Measurements from ENCODE around the gene RSRC1.
A peak's percentile ranks its signal among the peaks of the same experiment; 100 is the strongest.
"Not testable (repeated sequence)": the region's sequence is repeated elsewhere in the genome, so short reads cannot be mapped to it uniquely, and the experiment has no call there.

The RSRC1 gene

DNA sequence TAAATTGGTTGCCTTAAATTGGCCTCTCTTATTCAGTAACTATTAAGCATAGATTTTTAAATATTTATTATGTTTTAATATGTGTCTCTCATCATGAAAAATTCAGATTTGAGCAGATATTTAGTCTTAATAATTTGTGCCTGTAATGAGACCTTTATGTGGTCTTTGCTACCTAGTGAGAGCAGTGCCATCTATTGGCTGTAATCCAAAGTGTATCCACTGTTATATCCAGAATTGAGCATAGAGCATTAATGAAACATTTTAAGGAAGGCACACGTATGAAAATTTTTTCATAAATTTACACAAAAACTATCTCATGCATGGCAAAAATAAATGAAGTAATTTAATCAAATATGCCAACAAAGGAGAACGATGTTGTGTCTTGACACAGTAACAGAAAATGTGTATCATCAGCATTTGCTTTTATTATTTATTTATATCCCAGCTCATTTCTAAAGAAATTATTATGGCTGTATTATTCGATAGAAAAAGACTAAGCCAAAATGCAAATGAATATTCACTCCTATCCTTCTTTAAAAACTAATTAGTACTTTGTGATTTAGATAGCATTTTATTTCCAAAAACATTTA is 203.5 kb downstream of the RSRC1 start:
- ChIA-PET POLR2A (ENCODE audit: low non-redundant PET) (no interaction called here), CTCF (interaction anchor here (0.7 to 1.0 kb wide), 4 partner anchors 10 to 708 kb away, joined by 3 to 4 read pairs (median 3); no protein-coding TSS in a partner anchor)
- TF ChIP-seq, protein P1, sequence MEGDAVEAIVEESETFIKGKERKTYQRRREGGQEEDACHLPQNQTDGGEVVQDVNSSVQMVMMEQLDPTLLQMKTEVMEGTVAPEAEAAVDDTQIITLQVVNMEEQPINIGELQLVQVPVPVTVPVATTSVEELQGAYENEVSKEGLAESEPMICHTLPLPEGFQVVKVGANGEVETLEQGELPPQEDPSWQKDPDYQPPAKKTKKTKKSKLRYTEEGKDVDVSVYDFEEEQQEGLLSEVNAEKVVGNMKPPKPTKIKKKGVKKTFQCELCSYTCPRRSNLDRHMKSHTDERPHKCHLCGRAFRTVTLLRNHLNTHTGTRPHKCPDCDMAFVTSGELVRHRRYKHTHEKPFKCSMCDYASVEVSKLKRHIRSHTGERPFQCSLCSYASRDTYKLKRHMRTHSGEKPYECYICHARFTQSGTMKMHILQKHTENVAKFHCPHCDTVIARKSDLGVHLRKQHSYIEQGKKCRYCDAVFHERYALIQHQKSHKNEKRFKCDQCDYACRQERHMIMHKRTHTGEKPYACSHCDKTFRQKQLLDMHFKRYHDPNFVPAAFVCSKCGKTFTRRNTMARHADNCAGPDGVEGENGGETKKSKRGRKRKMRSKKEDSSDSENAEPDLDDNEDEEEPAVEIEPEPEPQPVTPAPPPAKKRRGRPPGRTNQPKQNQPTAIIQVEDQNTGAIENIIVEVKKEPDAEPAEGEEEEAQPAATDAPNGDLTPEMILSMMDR (conservative IDR thresholded peaks at IDR 0.05; ENCODE audit: low read depth): peak; percentile 37; the same call in 1 of the 2 replicates
- no peak overlapping the region for H3K27ac ChIP-seq
- DNase-seq (ENCODE audit: low spot score): peak; percentile 40

DNA sequence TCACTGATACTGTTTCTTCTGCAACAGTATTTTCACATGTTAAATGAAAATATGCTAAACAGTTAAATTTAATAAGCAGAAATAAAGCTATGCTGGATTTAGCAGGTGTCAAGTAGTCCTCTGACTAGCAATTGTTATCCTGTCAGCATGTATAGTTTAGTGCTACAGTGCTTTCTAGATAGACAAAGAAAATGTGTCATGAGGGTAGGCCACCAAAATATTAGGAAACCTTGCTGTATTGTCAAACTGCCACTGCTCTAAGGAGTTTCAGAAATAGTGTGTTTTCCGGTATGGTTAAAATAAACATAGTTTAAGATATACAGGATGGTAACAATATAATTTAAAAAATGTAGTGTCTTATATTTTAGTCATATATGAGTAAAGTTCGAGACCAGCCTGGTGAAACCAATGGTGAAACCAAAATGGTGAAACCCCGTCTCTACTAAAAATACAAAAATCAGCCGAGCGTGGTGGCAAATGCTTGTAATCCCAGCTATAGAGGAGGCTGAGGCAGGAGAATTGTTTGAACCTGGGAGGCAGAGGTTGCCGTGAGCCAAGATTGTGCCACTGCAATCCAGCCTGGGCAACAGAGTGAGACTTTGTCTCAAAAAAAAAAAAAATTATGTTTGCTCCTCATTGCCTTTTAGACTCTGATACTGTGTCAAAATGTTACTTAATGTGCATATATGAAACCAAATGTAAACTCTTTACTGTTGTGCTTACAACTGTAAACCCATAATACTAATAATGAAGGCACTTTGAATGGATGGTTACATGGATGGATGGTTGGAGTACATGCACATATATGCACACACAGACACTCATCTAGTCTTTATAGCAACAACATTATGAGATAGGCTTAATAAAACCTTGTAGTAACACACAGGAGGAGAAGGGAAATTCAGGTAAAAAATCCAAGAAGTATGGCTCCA is 204.8 kb downstream of the RSRC1 start:
- no peak for DNase-seq (ENCODE audit: low spot score)
- TF ChIP-seq, protein P1 (conservative IDR thresholded peaks at IDR 0.05; ENCODE audit: low read depth): no peak
- POLR2A ChIA-PET (ENCODE audit: low non-redundant PET): no interaction called here
- H3K27ac ChIP-seq: no peak overlapping the region
- CTCF ChIA-PET: interaction anchor here (0.6 to 1.0 kb wide), 3 partner anchors 48 to 451 kb away, joined by 3 to 4 read pairs (median 3); no protein-coding TSS in a partner anchor

DNA sequence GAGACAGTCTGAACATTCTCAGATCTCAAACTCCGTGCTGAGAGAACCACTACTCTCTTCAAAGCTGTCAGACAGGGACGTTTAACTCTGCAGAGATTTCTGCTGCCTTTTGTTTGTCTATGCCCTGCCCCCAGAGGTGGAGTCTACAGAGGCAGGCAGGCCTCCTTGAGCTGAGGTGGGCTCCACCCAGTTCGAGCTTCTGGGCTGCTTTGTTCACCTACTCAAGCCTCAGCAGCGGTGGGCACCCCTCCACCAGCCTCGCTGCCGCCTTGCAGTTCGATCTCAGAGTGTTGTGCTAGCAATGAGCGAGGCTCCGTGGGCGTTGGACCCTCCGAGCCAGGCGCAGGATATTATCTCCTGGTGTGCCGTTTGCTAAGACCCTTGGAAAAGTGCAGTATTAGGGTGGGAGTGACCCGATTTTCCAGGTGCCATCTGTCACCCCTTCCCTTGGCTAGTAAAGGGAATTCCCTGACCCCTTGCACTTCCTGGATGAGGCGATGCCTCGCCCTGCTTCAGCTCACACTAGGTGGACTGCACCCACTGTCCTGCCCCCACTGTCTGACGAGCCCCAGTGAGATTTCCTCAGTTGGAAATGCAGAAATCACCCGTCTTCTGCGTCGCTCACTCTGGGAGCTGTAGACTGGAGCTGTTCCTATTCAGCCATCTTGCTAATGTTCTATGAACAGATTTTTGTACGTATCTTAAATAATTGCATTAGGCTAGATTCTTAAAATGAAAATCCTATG is 220.0 kb downstream of the RSRC1 start:
- H3K27ac ChIP-seq; POLR2A ChIA-PET (ENCODE audit: low non-redundant PET); CTCF ChIA-PET; DNase-seq (ENCODE audit: low spot score): not testable (repeated sequence)

GRCh38 chr3:158330870-158331269 is 221.0 kb downstream of the RSRC1 start:
- DNase-seq (ENCODE audit: low spot score): no peak
- no peak overlapping the region for H3K27ac ChIP-seq
- CTCF ChIA-PET: interaction anchor here (0.7 kb wide), 1 partner anchor 424 kb away, joined by 3 read pairs; no protein-coding TSS in a partner anchor
- TF ChIP-seq, protein P1 (conservative IDR thresholded peaks at IDR 0.05; ENCODE audit: low read depth): no peak
- POLR2A ChIA-PET (ENCODE audit: low non-redundant PET): interaction anchor here (0.5 kb wide), 1 partner anchor 225 kb away, joined by 7 read pairs; no protein-coding TSS in a partner anchor

DNA sequence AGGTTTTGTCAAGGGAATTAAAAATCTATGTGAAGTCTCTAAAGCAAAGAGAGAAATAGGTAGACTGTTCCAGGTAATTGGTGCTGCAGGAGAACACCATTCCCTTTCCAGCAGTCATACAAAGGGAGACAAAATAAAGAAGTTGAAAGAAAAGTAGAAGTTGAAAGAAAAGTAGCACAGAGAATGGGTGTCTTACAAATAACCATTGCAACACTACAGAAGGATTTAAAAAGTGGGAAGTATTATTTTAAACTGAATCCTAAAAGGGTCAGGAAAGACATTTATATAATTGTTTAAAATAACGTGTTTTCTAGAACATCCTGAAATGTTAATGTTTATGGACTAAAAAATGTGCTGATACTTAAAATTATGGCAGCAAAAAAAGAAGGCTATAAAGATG is 223.8 kb downstream of the RSRC1 start:
- no peak overlapping the region for H3K27ac ChIP-seq
- TF ChIP-seq, protein P1 (conservative IDR thresholded peaks at IDR 0.05; ENCODE audit: low read depth): no peak
- no peak for DNase-seq (ENCODE audit: low spot score)
- CTCF ChIA-PET: no interaction called here
- POLR2A ChIA-PET (ENCODE audit: low non-redundant PET): no interaction called here

DNA sequence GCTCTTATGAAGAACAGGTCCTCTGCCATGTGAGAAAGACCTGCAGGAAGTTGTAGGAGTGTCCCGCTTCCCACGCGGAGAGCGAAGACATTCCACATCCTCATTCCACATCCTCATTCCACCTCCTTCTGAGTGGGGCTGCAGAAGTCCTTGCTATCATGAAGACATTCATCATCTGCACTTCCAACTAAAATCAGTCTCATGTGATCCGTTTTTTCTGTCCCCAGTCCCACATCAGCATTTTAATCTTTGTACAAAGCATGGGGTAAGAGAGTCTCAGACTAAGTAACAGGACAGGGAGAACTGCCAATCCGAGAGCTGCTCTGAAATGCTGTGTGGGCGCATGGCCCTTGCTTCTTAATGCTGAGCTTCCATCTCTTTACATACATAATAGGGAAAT is 227.2 kb downstream of the RSRC1 start:
- CTCF ChIA-PET: no interaction called here
- TF ChIP-seq, protein P1 (conservative IDR thresholded peaks at IDR 0.05; ENCODE audit: low read depth): no peak
- POLR2A ChIA-PET (ENCODE audit: low non-redundant PET): no interaction called here
- H3K27ac ChIP-seq: no peak overlapping the region
- DNase-seq (ENCODE audit: low spot score): no peak

All from RWPE1 (cell line).